Panc1 (cell line): ENCODE data around the gene DCK.

Experiments
- CTCF ChIP-seq: fragments of 450-650 bp; IDR thresholded peaks from 2 replicates; pipeline ENCODE4 v1.5.1; 2017; ENCODE audit warnings: mild to moderate bottlenecking
- POLR2AphosphoS5 ChIP-seq: IDR thresholded peaks from 2 replicates; pipeline ENCODE4 v1.6.1; 2012; ENCODE audit warnings: mild to moderate bottlenecking, low read depth, low read length, moderate library complexity
- REST ChIP-seq, 2 experiments: IDR thresholded peaks; 2 replicates each; pipeline ENCODE4 v1.6.1; 2011 to 2012; ENCODE audit warnings: low read depth in 2 of 2, control low read depth in 1 of 2, low read length in 1 of 2, mild to moderate bottlenecking in 1 of 2, moderate library complexity in 1 of 2; ENCODE audit not compliant: insufficient read depth in 1 of 2
- SIN3A ChIP-seq: IDR thresholded peaks from 2 replicates; pipeline ENCODE4 v1.6.1; 2012; ENCODE audit warnings: low read depth, mild to moderate bottlenecking, low read length, moderate library complexity, borderline replicate concordance; ENCODE audit not compliant: insufficient read depth

- TF ChIP-seq CTCF (no peak), SIN3A (no peak), POLR2AphosphoS5 (no peak), REST (IDR thresholded peaks at IDR 0.05; ENCODE audit: insufficient read depth in 1 of 2, low read depth in 2 of 2, low read length in 1 of 2) (no peak)
Observed at GRCh38 chr4:71063711-71064110, 70.3 kb downstream of the DCK start.
